BLaER1 (cell line): ENCODE measurements around the gene POLR3A.

ENCODE experiments used
- H3K27ac ChIP-seq: shearing (Covaris generic); formaldehyde crosslinking; 2 replicates; pipeline ENCODE4 v1.8.1; 2022
- H3K27me3 ChIP-seq: shearing (Covaris generic); formaldehyde crosslinking; 2 replicates; pipeline ENCODE4 v1.8.1; 2022
- H3K36me3 ChIP-seq: shearing (Covaris generic); formaldehyde crosslinking; 2 replicates; pipeline ENCODE4 v1.8.1; 2022
- H3K4me1 ChIP-seq: shearing (Covaris generic); formaldehyde crosslinking; 2 replicates; pipeline ENCODE4 v1.8.1; 2022
- H3K4me2 ChIP-seq: shearing (Covaris generic); formaldehyde crosslinking; 2 replicates; pipeline ENCODE4 v1.8.1; 2022
- H3K4me3 ChIP-seq: shearing (Covaris generic); formaldehyde crosslinking; 2 replicates; pipeline ENCODE4 v1.8.1; 2022
- H3K9ac ChIP-seq: shearing (Covaris generic); formaldehyde crosslinking; 2 replicates; pipeline ENCODE4 v1.8.1; 2022
- H3K9me3 ChIP-seq: shearing (Covaris generic); formaldehyde crosslinking; 2 replicates; pipeline ENCODE4 v1.8.1; 2022
- H4K20me1 ChIP-seq: shearing (Covaris generic); formaldehyde crosslinking; 2 replicates; pipeline ENCODE4 v1.8.1; 2022
- Cebpa-rat ChIP-seq: shearing (Covaris generic); IDR thresholded peaks from 2 replicates; pipeline ENCODE4 v1.8.1; 2022

Gene POLR3A

DNA sequence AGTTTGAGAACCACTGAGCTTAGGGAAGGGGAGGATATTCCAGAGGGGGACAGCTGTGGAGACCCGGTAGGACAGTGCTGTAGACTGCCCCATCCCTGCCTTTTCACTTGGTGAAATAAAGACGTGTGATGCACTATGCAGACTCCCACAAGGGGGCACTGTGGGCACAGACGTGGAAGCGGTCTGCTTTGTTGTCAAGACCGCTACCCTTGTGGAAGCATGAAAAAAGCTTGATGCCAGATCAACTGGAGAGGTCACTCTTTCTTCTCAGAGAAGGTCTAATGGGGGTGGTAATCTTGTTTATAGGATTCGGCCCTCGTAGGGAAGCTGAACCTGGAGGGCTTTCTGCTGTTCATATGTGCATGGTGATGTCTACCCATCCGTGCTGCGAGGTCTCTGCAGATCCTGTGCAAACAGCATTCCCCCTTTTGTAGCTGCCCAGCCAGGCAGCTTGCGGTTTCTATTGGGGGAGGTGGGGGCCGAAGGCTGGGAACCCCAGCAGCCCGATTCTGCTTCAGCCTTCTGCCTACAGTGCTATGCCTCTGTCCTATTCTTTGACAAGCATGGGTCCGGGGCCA, 18.1 kb upstream of the POLR3A start:
- peaks cover 55% of the 10 kb centered on the region for H4K20me1 ChIP-seq
- no peak overlapping the region for H3K9ac ChIP-seq
- H3K9me3 ChIP-seq = no peaks in the 10 kb centered on the region
- H3K36me3 ChIP-seq = peaks cover 26% of the 10 kb centered on the region
- no peak overlapping the region for H3K27ac ChIP-seq
- peaks cover 45% of the 10 kb centered on the region for H3K4me1 ChIP-seq
- H3K4me3 ChIP-seq = no peak overlapping the region
- H3K4me2 ChIP-seq = peak overlapping the region; percentile 64
- H3K27me3 ChIP-seq = no peaks in the 10 kb centered on the region
- TF ChIP-seq Cebpa-rat = no peak

DNA sequence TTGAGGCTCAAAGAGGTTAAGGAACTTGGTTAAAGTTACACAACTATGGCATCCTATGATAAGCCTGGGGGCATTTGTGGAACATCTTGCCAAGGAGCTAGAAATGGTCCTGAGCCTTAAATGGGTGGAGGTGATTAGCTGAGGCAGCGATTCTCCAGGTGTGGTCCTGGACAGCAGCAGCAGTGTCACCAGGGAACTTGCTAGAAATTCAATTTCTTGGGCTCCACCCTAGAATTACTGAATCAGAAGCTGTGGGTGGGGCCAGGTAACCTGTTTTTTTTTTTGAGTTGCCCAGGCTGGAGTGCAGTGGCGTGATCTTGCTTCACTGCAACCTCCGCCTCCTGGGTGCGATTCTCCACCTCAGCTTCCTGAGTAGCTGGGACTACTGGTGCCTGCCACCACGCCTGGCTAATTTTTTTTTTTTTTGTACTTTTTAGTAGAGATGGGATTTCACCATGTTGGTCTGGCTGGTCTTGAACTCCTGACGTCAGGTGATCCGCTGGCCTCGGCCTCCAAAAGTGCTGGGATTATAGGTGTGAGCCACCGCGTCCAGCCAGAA, 17.5 kb upstream of the POLR3A start:
- Histone ChIP-seq H3K9ac (no peak overlapping the region), H3K27me3 (no peaks in the 10 kb centered on the region), H3K4me2 (peak overlapping the region; percentile 64), H3K9me3 (no peaks in the 10 kb centered on the region), H3K4me3 (no peak overlapping the region), H3K4me1 (peaks cover 48% of the 10 kb centered on the region), H4K20me1 (peaks cover 61% of the 10 kb centered on the region), H3K36me3 (peaks cover 32% of the 10 kb centered on the region), H3K27ac (no peak overlapping the region)
- TF ChIP-seq Cebpa-rat = no peak

- Histone ChIP-seq H3K4me2 (0 out of 2 replicates have a peak overlapping the region, but pooled peaks have one; percentile 44), H3K9ac (no peak overlapping the region), H3K36me3 (peaks cover 42% of the 10 kb centered on the region)
Measured at GRCh38 chr10:78045856-78046255, 16.5 kb upstream of the POLR3A start.

GRCh38 chr10:78045237-78045636, 15.9 kb upstream of the POLR3A start:
- peaks cover 48% of the 10 kb centered on the region for H3K36me3 ChIP-seq
- TF ChIP-seq Cebpa-rat = no peak
- peaks cover 76% of the 10 kb centered on the region for H4K20me1 ChIP-seq
- H3K9me3 ChIP-seq = no peaks in the 10 kb centered on the region
- H3K4me1 ChIP-seq = peaks cover 56% of the 10 kb centered on the region
- no peak overlapping the region for H3K9ac ChIP-seq
- H3K4me3 ChIP-seq = no peak overlapping the region
- H3K27me3 ChIP-seq = no peaks in the 10 kb centered on the region
- H3K4me2 ChIP-seq = peak overlapping the region; percentile 44; the same call in 1 of the 2 replicates
- no peak overlapping the region for H3K27ac ChIP-seq

More at GRCh38 chr10:78045856-78046255, 16.5 kb upstream of the POLR3A start:
- H3K9me3 ChIP-seq = no peaks in the 10 kb centered on the region
- no peak for TF ChIP-seq Cebpa-rat
- no peak overlapping the region for H3K4me3 ChIP-seq
- H4K20me1 ChIP-seq = peaks cover 70% of the 10 kb centered on the region
- H3K27ac ChIP-seq = no peak overlapping the region
- no peaks in the 10 kb centered on the region for H3K27me3 ChIP-seq
- peaks cover 56% of the 10 kb centered on the region for H3K4me1 ChIP-seq

DNA sequence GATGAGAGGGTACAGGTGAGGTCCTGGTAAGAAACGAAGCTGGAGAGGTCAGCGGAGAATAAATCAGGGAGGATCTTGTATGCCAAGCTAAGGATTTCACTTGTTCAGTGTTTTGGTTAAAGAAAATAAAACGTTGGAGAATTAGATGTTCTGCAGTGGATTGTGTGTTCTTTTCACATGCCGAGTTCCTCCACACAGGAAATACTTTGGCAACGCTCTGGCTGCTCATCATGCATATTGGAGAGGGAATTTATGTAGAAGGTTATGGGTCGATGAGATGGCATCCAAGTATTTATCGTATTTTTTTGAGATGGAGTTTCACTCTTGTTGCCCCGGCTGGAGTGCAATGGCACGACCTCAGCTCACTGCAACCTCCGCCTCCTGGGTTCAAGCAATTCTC, 15.4 kb upstream of the POLR3A start:
- H3K36me3 ChIP-seq = peaks cover 53% of the 10 kb centered on the region
- no peak overlapping the region for H3K9ac ChIP-seq
- H3K4me1 ChIP-seq = peaks cover 56% of the 10 kb centered on the region
- H3K4me2 ChIP-seq = 0 out of 2 replicates have a peak overlapping the region, but pooled peaks have one; percentile 44
- H3K9me3 ChIP-seq = no peaks in the 10 kb centered on the region
- H4K20me1 ChIP-seq = peaks cover 82% of the 10 kb centered on the region
- H3K27me3 ChIP-seq = no peaks in the 10 kb centered on the region
- no peak overlapping the region for H3K4me3 ChIP-seq
- no peak overlapping the region for H3K27ac ChIP-seq
- no peak for TF ChIP-seq Cebpa-rat

GRCh38 chr10:78044179-78044578, 14.9 kb upstream of the POLR3A start:
- no peak overlapping the region for H3K4me2 ChIP-seq

DNA sequence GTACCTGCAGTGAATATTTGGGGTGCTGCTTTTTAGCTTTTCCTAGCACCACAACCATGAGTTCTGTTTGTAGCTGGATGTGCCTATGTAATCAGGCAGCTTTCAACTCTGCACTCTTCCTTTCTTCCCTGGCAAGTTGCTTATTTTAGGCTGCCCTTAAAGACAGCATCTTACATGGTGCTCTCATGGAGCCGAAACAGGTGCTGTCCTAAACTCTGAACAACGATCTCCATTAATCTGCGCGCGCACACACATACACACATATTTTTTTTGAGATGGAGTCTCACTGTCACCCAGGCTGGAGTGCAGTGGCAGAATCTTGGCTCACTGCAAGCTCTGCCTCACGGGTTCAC, 13.4 kb upstream of the POLR3A start:
- Histone ChIP-seq H3K9me3 (no peaks in the 10 kb centered on the region), H3K36me3 (peaks cover 69% of the 10 kb centered on the region), H4K20me1 (peaks cover 97% of the 10 kb centered on the region)

More at GRCh38 chr10:78044179-78044578, 14.9 kb upstream of the POLR3A start:
- Histone ChIP-seq H3K9ac (no peak overlapping the region), H3K9me3 (no peaks in the 10 kb centered on the region), H3K27me3 (no peaks in the 10 kb centered on the region), H3K27ac (no peak overlapping the region), H3K4me1 (peaks cover 58% of the 10 kb centered on the region), H4K20me1 (peaks cover 87% of the 10 kb centered on the region), H3K36me3 (peaks cover 54% of the 10 kb centered on the region), H3K4me3 (no peak overlapping the region)
- TF ChIP-seq Cebpa-rat = no peak

GRCh38 chr10:78042058-78042751, 12.9 kb upstream of the POLR3A start:
- Histone ChIP-seq H3K9ac (no peak overlapping the region), H3K27ac (no peak overlapping the region), H3K36me3 (peaks cover 74% of the 10 kb centered on the region), H4K20me1 (peaks cover 99% of the 10 kb centered on the region), H3K27me3 (no peaks in the 10 kb centered on the region), H3K9me3 (no peaks in the 10 kb centered on the region), H3K4me1 (peaks cover 68% of the 10 kb centered on the region), H3K4me2 (0 out of 2 replicates have a peak overlapping the region, but pooled peaks have one; percentile 6), H3K4me3 (no peak overlapping the region)
- TF ChIP-seq Cebpa-rat = no peak

More for the DNA sequence above, 13.4 kb upstream of the POLR3A start:
- no peak overlapping the region for H3K4me2 ChIP-seq
- no peaks in the 10 kb centered on the region for H3K27me3 ChIP-seq
- no peak overlapping the region for H3K9ac ChIP-seq
- H3K4me3 ChIP-seq = no peak overlapping the region
- H3K4me1 ChIP-seq = peaks cover 68% of the 10 kb centered on the region
- TF ChIP-seq Cebpa-rat = no peak
- H3K27ac ChIP-seq = no peak overlapping the region

GRCh38 chr10:78041170-78042057, 12.1 kb upstream of the POLR3A start:
- Histone ChIP-seq H3K27me3 (no peaks in the 10 kb centered on the region), H3K36me3 (peaks cover 82% of the 10 kb centered on the region), H3K9ac (no peak overlapping the region), H3K9me3 (no peaks in the 10 kb centered on the region), H3K4me1 (peaks cover 68% of the 10 kb centered on the region), H4K20me1 (peaks cover 100% of the 10 kb centered on the region), H3K4me3 (no peak overlapping the region), H3K27ac (no peak overlapping the region), H3K4me2 (0 out of 2 replicates have a peak overlapping the region, but pooled peaks have one; percentile 6)
- TF ChIP-seq Cebpa-rat = no peak
